Heart left ventricle (tissue), 16 donors: ENCODE data around the gene NSG1. TPM values are rescaled to one million over a fixed set of nuclear protein-coding genes. Genes with fewer than 3 reads are reported as not detected.

Experiments
- ATAC-seq, 4 donors: fragments of 200-7000 bp; cut with Tn5 transposase; one replicate each; pipeline ENCODE4 v1.9.1; 2020 to 2022; ENCODE audit warnings: moderate library complexity in 4 of 4, mild to moderate bottlenecking in 3 of 4, moderate number of reproducible peaks in 1 of 4
- DNase-seq, 5 donors: peaks; one replicate each; pipeline ENCODE4 v3.0.0-alpha.2; 2020
- H3K27ac ChIP-seq, 12 donors: fragments of 200-600 bp; sonication (generic) in 4 of 12; one replicate each; pipeline versions ENCODE4 v1.5.0 to v1.8.0; 2016 to 2022; ENCODE audit warnings: mild to moderate bottlenecking in 2 of 12
- H3K27me3 ChIP-seq, 9 donors: fragments of 200-600 bp; sonication (generic) in 2 of 9; one replicate each; pipeline versions ENCODE4 v1.5.1 to v1.8.0; 2016 to 2022; ENCODE audit warnings: mild to moderate bottlenecking in 3 of 9
- H3K36me3 ChIP-seq, 9 donors: fragments of 200-600 bp; sonication (generic) in 2 of 9; one replicate each; pipeline versions ENCODE4 v1.5.0 to v1.8.0; 2018 to 2022; ENCODE audit warnings: mild to moderate bottlenecking in 2 of 9
- H3K4me1 ChIP-seq, 12 donors: fragments of 200-600 bp; sonication (generic) in 4 of 12; one replicate each; pipeline versions ENCODE4 v1.5.0 to v1.8.0; 2016 to 2022; ENCODE audit warnings: mild to moderate bottlenecking in 3 of 12
- H3K4me3 ChIP-seq, 12 donors: fragments of 200-600 bp; sonication (generic) in 4 of 12; one replicate each; pipeline versions ENCODE4 v1.5.0 to v1.8.0; 2017 to 2022; ENCODE audit warnings: mild to moderate bottlenecking in 9 of 12, moderate library complexity in 4 of 12
- H3K9me3 ChIP-seq, 12 donors: fragments of 200-600 bp; sonication (generic) in 4 of 12; one replicate each; pipeline versions ENCODE4 v1.5.0 to v1.8.0; 2016 to 2022; ENCODE audit warnings: mild to moderate bottlenecking in 1 of 12
- POLR2A ChIP-seq, 2 donors: fragments of 450-650 bp; IDR thresholded peaks; one replicate each; pipeline ENCODE4 v1.6.1; 2017; ENCODE audit warnings: antibody characterized with exemption in 2 of 2, mild to moderate bottlenecking in 2 of 2, moderate library complexity in 2 of 2
- WGBS, 4 donors: extraction: QIAGEN DNeasy Blood & Tissue Kit in 2 of 4; methylation state at CpG; one replicate each; pipeline versions ENCODE4 v1.1.5 to v1.1.7; 2013 to 2018; 5-methylcytosine and 5-hydroxymethylcytosine counted together
- intact Hi-C, 10 donors: fragments of 100-400 bp; cut with DNase I; formaldehyde crosslinking; loops; one replicate each; pipeline versions ENCODE4 v1.11.1 to v1.14.2; 2022
- polyA plus RNA-seq, 2 donors: library from polyadenylated mRNA; stranded (reverse); fragments of 200-250 nt; gene quantifications; one replicate each; pipeline ENCODE4 v1.2.3, GENCODE V29; 2013
- total RNA-seq, 9 donors: library from RNA; depleted of rRNA in 2 of 9; stranded (reverse); fragments of >200 nt in 2 of 9; fragmentation: NEBNext Ultra II Directional in 3 of 9; extraction: Animal tissue kit (Norgen Biotek cat#: 25700) in 3 of 9; gene quantifications; one replicate each; pipeline versions ENCODE4 v1.1.0 to v1.2.4, GENCODE V29; 2016 to 2023
- TF ChIP-seq, protein P1 (sequence below), 12 donors: fragments of 200-600 bp; sonication (generic) in 4 of 12; IDR thresholded peaks; one replicate each; pipeline versions ENCODE4 v1.5.0 to v1.8.0; 2018 to 2022; ENCODE audit warnings: antibody characterized with exemption in 12 of 12, mild to moderate bottlenecking in 5 of 12
- donor health status: ischemic (EF 13 %, LVEDD 7.1; RV severe dilation, severe dysfunction).
- donor health status: healthy with polysubstance abuse.
- donor health status: DM: no; HTN: yes; CAD: no.
- donor health status: DM: no; HTN: no; CAD: no.
- donor health status: ischemic (EF 25% LVEDD 6.9; RV normal size, moderate dysfunction).
- donor health status: ischemic (EF 25% LVEDD 5.7; RV mildly dilated, moderate dysfunction).
- donor health status: healthy.
- donor health status: DM: yes; HTN: yes; CAD: no.
- donor health status: ischemic (EF 35%, LVEDD 5.7; RV mildly dilated, moderate dysfunction).
- donor health status: nonischemic (EF 11% LVEDD 7.7; RV severe dilation, severe dysfunction).
- donor health status: DM: yes; HTN: yes; CAD: no.
- donor health status: PGD.
- donor health status: ischemic (EF 29% LVEDD 5.4; RV normal size, mild dysfunction).
- donor health status: nonischemic (EF 23%, LVEDD 6.1; RV moderate dilation, normal function).

NSG1 gene
- total and polyA plus RNA-seq, 11 donors: 2.1 to 19.7 (median 3.4) TPM

- H3K9me3 ChIP-seq: no peaks in the 10 kb centered on the region
- intact Hi-C loops: loop anchor here in 1 of 10 donors (10.0 kb wide), 1 partner anchor 168 kb away; no protein-coding TSS in a partner anchor
- H3K36me3 ChIP-seq: peaks cover 0 to 78% (median 65%) of the 10 kb centered on the region in 9 donors
- H3K27ac ChIP-seq: no peak overlapping the region
- TF ChIP-seq POLR2A (IDR thresholded peaks at IDR 0.05): no peak
- TF ChIP-seq, protein P1, sequence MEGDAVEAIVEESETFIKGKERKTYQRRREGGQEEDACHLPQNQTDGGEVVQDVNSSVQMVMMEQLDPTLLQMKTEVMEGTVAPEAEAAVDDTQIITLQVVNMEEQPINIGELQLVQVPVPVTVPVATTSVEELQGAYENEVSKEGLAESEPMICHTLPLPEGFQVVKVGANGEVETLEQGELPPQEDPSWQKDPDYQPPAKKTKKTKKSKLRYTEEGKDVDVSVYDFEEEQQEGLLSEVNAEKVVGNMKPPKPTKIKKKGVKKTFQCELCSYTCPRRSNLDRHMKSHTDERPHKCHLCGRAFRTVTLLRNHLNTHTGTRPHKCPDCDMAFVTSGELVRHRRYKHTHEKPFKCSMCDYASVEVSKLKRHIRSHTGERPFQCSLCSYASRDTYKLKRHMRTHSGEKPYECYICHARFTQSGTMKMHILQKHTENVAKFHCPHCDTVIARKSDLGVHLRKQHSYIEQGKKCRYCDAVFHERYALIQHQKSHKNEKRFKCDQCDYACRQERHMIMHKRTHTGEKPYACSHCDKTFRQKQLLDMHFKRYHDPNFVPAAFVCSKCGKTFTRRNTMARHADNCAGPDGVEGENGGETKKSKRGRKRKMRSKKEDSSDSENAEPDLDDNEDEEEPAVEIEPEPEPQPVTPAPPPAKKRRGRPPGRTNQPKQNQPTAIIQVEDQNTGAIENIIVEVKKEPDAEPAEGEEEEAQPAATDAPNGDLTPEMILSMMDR (IDR thresholded peaks at IDR 0.05): no peak
- H3K4me1 ChIP-seq: no peaks in the 10 kb centered on the region
- DNase-seq (no peak), ATAC-seq (no peak)
- WGBS, 4 donors: 80 to 87% (median 82%) methylated on average over 12 of the region's 12 CpGs
- no peaks in the 10 kb centered on the region for H3K27me3 ChIP-seq
- no peak overlapping the region for H3K4me3 ChIP-seq
These were observed 36.1 kb downstream of the NSG1 start for GRCh38 chr4:4422856-4423499.

- Histone ChIP-seq H3K27me3 (no peaks in the 10 kb centered on the region), H3K4me3 (no peak overlapping the region), H3K9me3 (no peaks in the 10 kb centered on the region), H3K36me3 (peaks cover 0 to 80% (median 63%) of the 10 kb centered on the region in 9 donors), H3K27ac (no peak overlapping the region), H3K4me1 (no peaks in the 10 kb centered on the region)
- ATAC-seq (no peak), DNase-seq (no peak)
- TF ChIP-seq, protein P1 (IDR thresholded peaks at IDR 0.05): no peak
- TF ChIP-seq POLR2A (IDR thresholded peaks at IDR 0.05): no peak
- WGBS, 4 donors: 88 to 94% (median 89%) methylated on average over 9 of the region's 9 CpGs
- intact Hi-C loops: loop anchor here in 1 of 10 donors (10.0 kb wide), 1 partner anchor 169 kb away; no protein-coding TSS in a partner anchor
These were observed 37.0 kb downstream of the NSG1 start for GRCh38 chr4:4423706-4424498.

- TF ChIP-seq, protein P1 (IDR thresholded peaks at IDR 0.05): no peak
- TF ChIP-seq POLR2A (IDR thresholded peaks at IDR 0.05): no peak
- no peak for ATAC-seq
- Histone ChIP-seq H3K27ac (no peak overlapping the region), H3K36me3 (peaks cover 0 to 75% (median 60%) of the 10 kb centered on the region in 9 donors), H3K4me1 (no peaks in the 10 kb centered on the region), H3K27me3 (no peaks in the 10 kb centered on the region), H3K9me3 (no peaks in the 10 kb centered on the region), H3K4me3 (no peak overlapping the region)
- WGBS, 4 donors: 88 to 97% (median 93%) methylated on average over 5 to 8 of the region's 8 CpGs
- DNase-seq: peak in 1 of 5 donors; percentile 4
- intact Hi-C loops: loop anchor here in 2 of 10 donors (5.0 to 10.0 kb wide), 2 partner anchors 170 to 172 kb away; no protein-coding TSS in a partner anchor
These were observed 37.7 kb downstream of the NSG1 start for GRCh38 chr4:4424499-4425115.
